ENCODE results near the gene CLDN22. TPM values are rescaled to one million over a fixed set of nuclear protein-coding genes. Genes with fewer than 3 reads are reported as not detected.

Gene CLDN22
- total RNA-seq, 1 experiment from 2014 or later, result not detected

GRCh38 chr4:183323295-183323694, 3.2 kb upstream of the CLDN22 start:
- no peaks in the 10 kb centered on the region for H3K36me3 ChIP-seq (ENCODE audit: insufficient read depth, low read length)
- no peak overlapping the region for H3K9ac ChIP-seq (ENCODE audit: low read length)
- DNase-seq, result no peak
- no peaks in the 10 kb centered on the region for H4K20me1 ChIP-seq (ENCODE audit: insufficient read depth, low read depth, low read length)
- no peaks in the 10 kb centered on the region for H3K79me2 ChIP-seq (ENCODE audit: low read length)
- no peak overlapping the region for H3K4me2 ChIP-seq (ENCODE audit: low read depth, low read length, poor library complexity, severe bottlenecking)
- H3K4me3 ChIP-seq (ENCODE audit: low read length), result no peak overlapping the region
- H3K27me3 ChIP-seq (ENCODE audit: low read length), result no peaks in the 10 kb centered on the region
- H2AFZ ChIP-seq (ENCODE audit: low read length), result no peak overlapping the region
- H3K27ac ChIP-seq (ENCODE audit: low read length), result no peak overlapping the region
- no peaks in the 10 kb centered on the region for H3K4me1 ChIP-seq (ENCODE audit: low read length)
- H3K9me3 ChIP-seq (ENCODE audit: low read length), result no peaks in the 10 kb centered on the region
- no peaks in the 10 kb centered on the region for H3K9me2 ChIP-seq (replicated peaks; ENCODE audit: insufficient read depth, low read length)

- H3K4me1 ChIP-seq (ENCODE audit: low read length), result no peaks in the 10 kb centered on the region
- H3K9me3 ChIP-seq (ENCODE audit: low read length), result no peaks in the 10 kb centered on the region
- DNase-seq, result no peak
- H3K27me3 ChIP-seq (ENCODE audit: low read length), result no peaks in the 10 kb centered on the region
- H3K9ac ChIP-seq (ENCODE audit: low read length), result no peak within 1 kb of the TSS
- no peak within 1 kb of the TSS for H3K27ac ChIP-seq (ENCODE audit: low read length)
- H3K36me3 ChIP-seq (ENCODE audit: insufficient read depth, low read length), result no peaks in the 10 kb centered on the region
- no peaks in the 10 kb centered on the region for H3K79me2 ChIP-seq (ENCODE audit: low read length)
- no peak within 1 kb of the TSS for H3K4me2 ChIP-seq (ENCODE audit: low read depth, low read length, poor library complexity, severe bottlenecking)
- no peaks in the 10 kb centered on the region for H4K20me1 ChIP-seq (ENCODE audit: insufficient read depth, low read depth, low read length)
- H3K4me3 ChIP-seq (ENCODE audit: low read length), result no peak within 1 kb of the TSS
- H3K9me2 ChIP-seq (replicated peaks; ENCODE audit: insufficient read depth, low read length), result no peaks in the 10 kb centered on the region
- no peak within 1 kb of the TSS for H2AFZ ChIP-seq (ENCODE audit: low read length)
Measured at GRCh38 chr4:183322326-183322725, 2.2 kb upstream of the CLDN22 start, which contains the start of gene CLDN24. CLDN24 (minus strand) TSS chr4:183322426; CDS start chr4:183322426, 0 bp downstream.

GRCh38 chr4:183321516-183321915, 1.4 kb upstream of the CLDN22 start:
- no peak overlapping the region for H3K4me2 ChIP-seq (ENCODE audit: low read depth, low read length, poor library complexity, severe bottlenecking)
- no peak for DNase-seq

GRCh38 chr4:183321079-183321478, 1.0 kb upstream of the CLDN22 start:
- Histone ChIP-seq H3K9ac (ENCODE audit: low read length) (no peak overlapping the region), H3K9me3 (ENCODE audit: low read length) (no peaks in the 10 kb centered on the region), H3K36me3 (ENCODE audit: insufficient read depth, low read length) (no peaks in the 10 kb centered on the region), H3K79me2 (ENCODE audit: low read length) (no peaks in the 10 kb centered on the region), H3K27ac (ENCODE audit: low read length) (no peak overlapping the region), H3K27me3 (ENCODE audit: low read length) (no peaks in the 10 kb centered on the region), H2AFZ (ENCODE audit: low read length) (no peak overlapping the region), H3K9me2 (replicated peaks; ENCODE audit: insufficient read depth, low read length) (no peaks in the 10 kb centered on the region), H4K20me1 (ENCODE audit: insufficient read depth, low read depth, low read length) (no peaks in the 10 kb centered on the region), H3K4me3 (ENCODE audit: low read length) (no peak overlapping the region), H3K4me1 (ENCODE audit: low read length) (no peaks in the 10 kb centered on the region), H3K4me2 (ENCODE audit: low read depth, low read length, poor library complexity, severe bottlenecking) (no peak overlapping the region)
- no peak for DNase-seq

More at GRCh38 chr4:183321516-183321915, 1.4 kb upstream of the CLDN22 start:
- Histone ChIP-seq H4K20me1 (ENCODE audit: insufficient read depth, low read depth, low read length) (no peaks in the 10 kb centered on the region), H3K27ac (ENCODE audit: low read length) (no peak overlapping the region), H3K9me2 (replicated peaks; ENCODE audit: insufficient read depth, low read length) (no peaks in the 10 kb centered on the region), H3K79me2 (ENCODE audit: low read length) (no peaks in the 10 kb centered on the region), H3K9me3 (ENCODE audit: low read length) (no peaks in the 10 kb centered on the region), H3K9ac (ENCODE audit: low read length) (no peak overlapping the region), H3K27me3 (ENCODE audit: low read length) (no peaks in the 10 kb centered on the region), H3K4me3 (ENCODE audit: low read length) (no peak overlapping the region), H3K36me3 (ENCODE audit: insufficient read depth, low read length) (no peaks in the 10 kb centered on the region), H3K4me1 (ENCODE audit: low read length) (no peaks in the 10 kb centered on the region), H2AFZ (ENCODE audit: low read length) (no peak overlapping the region)

GRCh38 chr4:183318656-183319055, 1.4 kb downstream of the CLDN22 start:
- no peak overlapping the region for H3K9ac ChIP-seq (ENCODE audit: low read length)
- H3K4me3 ChIP-seq (ENCODE audit: low read length), result no peak overlapping the region
- H3K9me2 ChIP-seq (replicated peaks; ENCODE audit: insufficient read depth, low read length), result no peaks in the 10 kb centered on the region
- no peaks in the 10 kb centered on the region for H4K20me1 ChIP-seq (ENCODE audit: insufficient read depth, low read depth, low read length)
- H3K79me2 ChIP-seq (ENCODE audit: low read length), result no peaks in the 10 kb centered on the region
- H3K27ac ChIP-seq (ENCODE audit: low read length), result no peak overlapping the region
- H3K4me1 ChIP-seq (ENCODE audit: low read length), result no peaks in the 10 kb centered on the region
- no peak for DNase-seq
- no peaks in the 10 kb centered on the region for H3K27me3 ChIP-seq (ENCODE audit: low read length)
- no peaks in the 10 kb centered on the region for H3K9me3 ChIP-seq (ENCODE audit: low read length)
- no peak overlapping the region for H2AFZ ChIP-seq (ENCODE audit: low read length)
- no peak overlapping the region for H3K4me2 ChIP-seq (ENCODE audit: low read depth, low read length, poor library complexity, severe bottlenecking)
- H3K36me3 ChIP-seq (ENCODE audit: insufficient read depth, low read length), result no peaks in the 10 kb centered on the region

GRCh38 chr4:183314806-183315205, 5.3 kb downstream of the CLDN22 start:
- Histone ChIP-seq H3K4me1 (ENCODE audit: low read length) (no peaks in the 10 kb centered on the region), H4K20me1 (ENCODE audit: insufficient read depth, low read depth, low read length) (no peaks in the 10 kb centered on the region), H3K27me3 (ENCODE audit: low read length) (no peaks in the 10 kb centered on the region), H3K4me2 (ENCODE audit: low read depth, low read length, poor library complexity, severe bottlenecking) (no peak overlapping the region), H3K9me3 (ENCODE audit: low read length) (no peaks in the 10 kb centered on the region), H3K36me3 (ENCODE audit: insufficient read depth, low read length) (no peaks in the 10 kb centered on the region), H3K79me2 (ENCODE audit: low read length) (no peaks in the 10 kb centered on the region), H3K4me3 (ENCODE audit: low read length) (no peak overlapping the region), H2AFZ (ENCODE audit: low read length) (no peak overlapping the region), H3K9ac (ENCODE audit: low read length) (no peak overlapping the region), H3K27ac (ENCODE audit: low read length) (no peak overlapping the region), H3K9me2 (replicated peaks; ENCODE audit: insufficient read depth, low read length) (no peaks in the 10 kb centered on the region)
- no peak for DNase-seq

- no peak overlapping the region for H3K4me2 ChIP-seq (ENCODE audit: low read depth, low read length, poor library complexity, severe bottlenecking)
- DNase-seq, result no peak
- H3K9ac ChIP-seq (ENCODE audit: low read length), result no peak overlapping the region
- no peaks in the 10 kb centered on the region for H4K20me1 ChIP-seq (ENCODE audit: insufficient read depth, low read depth, low read length)
- no peak overlapping the region for H3K4me3 ChIP-seq (ENCODE audit: low read length)
- no peak overlapping the region for H3K27ac ChIP-seq (ENCODE audit: low read length)
- no peaks in the 10 kb centered on the region for H3K79me2 ChIP-seq (ENCODE audit: low read length)
- H3K4me1 ChIP-seq (ENCODE audit: low read length), result no peaks in the 10 kb centered on the region
- H3K9me3 ChIP-seq (ENCODE audit: low read length), result no peaks in the 10 kb centered on the region
- H3K27me3 ChIP-seq (ENCODE audit: low read length), result no peaks in the 10 kb centered on the region
- H3K36me3 ChIP-seq (ENCODE audit: insufficient read depth, low read length), result no peaks in the 10 kb centered on the region
- H2AFZ ChIP-seq (ENCODE audit: low read length), result no peak overlapping the region
- no peaks in the 10 kb centered on the region for H3K9me2 ChIP-seq (replicated peaks; ENCODE audit: insufficient read depth, low read length)
Measured at GRCh38 chr4:183314336-183314735, 5.7 kb downstream of the CLDN22 start.

- H3K4me1 ChIP-seq (ENCODE audit: low read length), result no peaks in the 10 kb centered on the region
- H4K20me1 ChIP-seq (ENCODE audit: insufficient read depth, low read depth, low read length), result no peaks in the 10 kb centered on the region
- H3K4me2 ChIP-seq (ENCODE audit: low read depth, low read length, poor library complexity, severe bottlenecking), result no peak overlapping the region
- H3K79me2 ChIP-seq (ENCODE audit: low read length), result no peaks in the 10 kb centered on the region
- H3K4me3 ChIP-seq (ENCODE audit: low read length), result no peak overlapping the region
- H3K9me3 ChIP-seq (ENCODE audit: low read length), result no peaks in the 10 kb centered on the region
- no peaks in the 10 kb centered on the region for H3K36me3 ChIP-seq (ENCODE audit: insufficient read depth, low read length)
- no peaks in the 10 kb centered on the region for H3K27me3 ChIP-seq (ENCODE audit: low read length)
- DNase-seq, result no peak
- H2AFZ ChIP-seq (ENCODE audit: low read length), result no peak overlapping the region
- H3K9me2 ChIP-seq (replicated peaks; ENCODE audit: insufficient read depth, low read length), result no peaks in the 10 kb centered on the region
- no peak overlapping the region for H3K9ac ChIP-seq (ENCODE audit: low read length)
- no peak overlapping the region for H3K27ac ChIP-seq (ENCODE audit: low read length)
Measured at GRCh38 chr4:183312841-183313240, 7.2 kb downstream of the CLDN22 start.

- Histone ChIP-seq H3K9ac (ENCODE audit: low read length) (no peak overlapping the region), H2AFZ (ENCODE audit: low read length) (no peak overlapping the region), H3K9me2 (replicated peaks; ENCODE audit: insufficient read depth, low read length) (no peaks in the 10 kb centered on the region), H3K9me3 (ENCODE audit: low read length) (no peaks in the 10 kb centered on the region), H3K36me3 (ENCODE audit: insufficient read depth, low read length) (no peaks in the 10 kb centered on the region), H3K4me3 (ENCODE audit: low read length) (no peak overlapping the region), H3K79me2 (ENCODE audit: low read length) (no peaks in the 10 kb centered on the region), H4K20me1 (ENCODE audit: insufficient read depth, low read depth, low read length) (no peaks in the 10 kb centered on the region), H3K4me2 (ENCODE audit: low read depth, low read length, poor library complexity, severe bottlenecking) (no peak overlapping the region), H3K4me1 (ENCODE audit: low read length) (no peaks in the 10 kb centered on the region), H3K27ac (ENCODE audit: low read length) (no peak overlapping the region), H3K27me3 (ENCODE audit: low read length) (no peaks in the 10 kb centered on the region)
- DNase-seq, result no peak
Measured at GRCh38 chr4:183306811-183307210, 13.3 kb downstream of the CLDN22 start.

Measured in Karpas-422 (cell line).